Naive B cell (primary cell): ENCODE data around the gene WNT10A. TPM values are rescaled to one million over a fixed set of nuclear protein-coding genes. Genes with fewer than 3 reads are reported as not detected.

ENCODE experiments used
- ATAC-seq, 2 donors: fragments of 150-1000 bp; cut with Tn5 transposase; 2 replicates each; pipeline ENCODE4 v1.10.0; 2021; ENCODE audit warnings: low read depth in 2 of 2, mild to moderate bottlenecking in 2 of 2, moderate library complexity in 2 of 2
- DNase-seq: peaks from one replicate; pipeline ENCODE4 v3.0.0; 2022
- H3K27ac Mint-ChIP-seq, 6 donors: one replicate each; pipeline ENCODE4 v1.8.0; 2020 to 2022; ENCODE audit warnings: mild to moderate bottlenecking in 6 of 6, mixed read lengths in 6 of 6, moderate library complexity in 5 of 6, inconsistent platforms in 2 of 6
- H3K27me3 Mint-ChIP-seq, 3 donors: one replicate each; pipeline ENCODE4 v1.8.0; 2021 to 2022; ENCODE audit warnings: mixed read lengths in 3 of 3, mild to moderate bottlenecking in 1 of 3
- H3K36me3 Mint-ChIP-seq, 2 donors: one replicate each; pipeline ENCODE4 v1.8.0; 2020 to 2022; ENCODE audit warnings: mixed read lengths in 2 of 2, inconsistent platforms in 1 of 2, mild to moderate bottlenecking in 1 of 2
- H3K4me1 Mint-ChIP-seq, 3 donors: one replicate each; pipeline ENCODE4 v1.8.0; 2020 to 2022; ENCODE audit warnings: mixed read lengths in 3 of 3, inconsistent platforms in 1 of 3, mild to moderate bottlenecking in 1 of 3, moderate library complexity in 1 of 3
- H3K4me3 Mint-ChIP-seq, 8 donors: one replicate each; pipeline ENCODE4 v1.8.0; 2020 to 2022; ENCODE audit warnings: mild to moderate bottlenecking in 8 of 8, mixed read lengths in 8 of 8, moderate library complexity in 8 of 8, inconsistent platforms in 2 of 8
- H3K9me3 Mint-ChIP-seq, 7 donors: one replicate each; pipeline ENCODE4 v1.8.0; 2020 to 2022; ENCODE audit warnings: mixed read lengths in 7 of 7, mild to moderate bottlenecking in 5 of 7, inconsistent platforms in 2 of 7, moderate library complexity in 1 of 7
- polyA plus RNA-seq, 6 donors: library from polyadenylated mRNA; unstranded; fragments of 300-500 nt; fragmentation: Illumina TruSeq; gene quantifications; one replicate each; pipeline ENCODE4 v1.2.3, GENCODE V29; 2021; ENCODE audit warnings: low read depth in 6 of 6

WNT10A gene
- polyA plus RNA-seq, 6 donors from 2014 or later: 6.4 to 23.9 (median 10.7) TPM

DNA sequence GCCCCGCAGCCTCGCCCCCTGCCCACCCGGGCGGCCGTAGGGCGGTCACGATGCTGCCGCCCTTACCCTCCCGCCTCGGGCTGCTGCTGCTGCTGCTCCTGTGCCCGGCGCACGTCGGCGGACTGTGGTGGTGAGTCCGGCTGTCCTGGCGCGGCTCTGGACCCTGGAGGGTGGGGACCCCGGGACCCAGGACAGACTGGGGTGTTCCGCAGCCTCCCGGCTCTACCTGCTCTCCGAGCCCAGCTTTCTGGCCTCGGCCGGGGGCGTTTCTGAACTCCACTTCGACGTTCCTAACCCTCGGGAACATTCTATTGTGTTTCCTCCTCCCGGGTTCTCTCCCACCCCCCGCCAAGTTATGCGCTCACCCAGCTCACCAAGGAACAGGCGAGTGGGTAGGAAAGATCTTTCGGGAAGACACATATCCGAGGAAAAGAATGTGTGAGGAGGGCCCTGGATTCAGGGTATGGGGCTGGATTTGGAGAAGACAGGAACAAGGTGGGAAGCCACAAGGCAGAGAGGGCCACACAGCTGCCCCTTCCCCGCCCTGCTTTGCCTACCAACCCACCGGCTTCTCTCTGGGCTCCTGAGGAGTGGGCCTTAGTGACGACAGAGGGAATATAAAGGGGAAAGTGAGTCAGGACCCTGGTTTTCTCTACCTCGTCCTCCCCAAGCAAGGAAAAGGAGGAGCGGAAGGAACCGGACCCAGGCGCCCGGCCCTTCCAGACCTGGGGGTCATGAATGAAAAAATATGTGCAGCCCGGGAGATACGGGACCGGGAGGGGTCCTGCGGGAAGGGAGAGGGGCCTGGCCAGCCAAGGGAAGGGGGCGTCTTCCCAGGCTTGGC is 20.4 kb upstream of the WNT10A start:
- DNase-seq (no peak), ATAC-seq (peak in 1 of 2 donors; percentile 13)
- H3K36me3 Mint-ChIP-seq: peaks cover 0 to 6% of the 10 kb centered on the region in 2 donors
- H3K9me3 Mint-ChIP-seq: no peaks in the 10 kb centered on the region
- peaks cover 75 to 95% (median 94%) of the 10 kb centered on the region in 3 donors for H3K27me3 Mint-ChIP-seq
- H3K27ac Mint-ChIP-seq: peak overlapping the region in 1 of 6 donors; percentile 84
- H3K4me1 Mint-ChIP-seq: peaks cover 24 to 28% (median 27%) of the 10 kb centered on the region in 3 donors
- peak overlapping the region; percentile 64 to 89 (median 82) for H3K4me3 Mint-ChIP-seq

DNA sequence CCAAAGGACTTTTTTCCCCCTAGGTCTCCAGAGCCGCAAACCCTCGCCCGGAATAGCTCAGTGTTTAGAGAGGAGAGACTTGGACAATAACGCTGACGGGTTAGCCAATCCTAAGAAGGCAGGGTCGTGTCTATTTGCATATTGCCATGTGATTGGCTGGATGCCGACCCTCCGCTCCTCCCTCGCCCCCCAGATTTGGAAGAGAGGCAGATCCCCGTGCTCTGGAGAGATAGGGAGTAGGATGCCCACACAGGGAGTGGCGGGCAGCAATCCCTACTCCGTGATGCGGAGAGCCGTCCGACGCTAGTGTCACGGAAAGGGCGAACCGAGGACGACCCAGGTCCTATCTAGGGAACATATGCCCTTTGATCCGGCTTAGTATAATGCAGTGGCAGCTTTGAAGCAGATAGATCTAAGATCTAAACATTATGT is 19.7 kb upstream of the WNT10A start:
- Mint-ChIP-seq H3K27ac (no peak overlapping the region), H3K4me3 (peak overlapping the region in 6 of 8 donors; percentile 3 to 84 (median 64)), H3K36me3 (peaks cover 0 to 6% of the 10 kb centered on the region in 2 donors), H3K27me3 (peaks cover 67 to 95% (median 92%) of the 10 kb centered on the region in 3 donors), H3K4me1 (peaks cover 24 to 28% (median 27%) of the 10 kb centered on the region in 3 donors), H3K9me3 (no peaks in the 10 kb centered on the region)
- ATAC-seq (peak; percentile 13 to 26), DNase-seq (no peak)

DNA sequence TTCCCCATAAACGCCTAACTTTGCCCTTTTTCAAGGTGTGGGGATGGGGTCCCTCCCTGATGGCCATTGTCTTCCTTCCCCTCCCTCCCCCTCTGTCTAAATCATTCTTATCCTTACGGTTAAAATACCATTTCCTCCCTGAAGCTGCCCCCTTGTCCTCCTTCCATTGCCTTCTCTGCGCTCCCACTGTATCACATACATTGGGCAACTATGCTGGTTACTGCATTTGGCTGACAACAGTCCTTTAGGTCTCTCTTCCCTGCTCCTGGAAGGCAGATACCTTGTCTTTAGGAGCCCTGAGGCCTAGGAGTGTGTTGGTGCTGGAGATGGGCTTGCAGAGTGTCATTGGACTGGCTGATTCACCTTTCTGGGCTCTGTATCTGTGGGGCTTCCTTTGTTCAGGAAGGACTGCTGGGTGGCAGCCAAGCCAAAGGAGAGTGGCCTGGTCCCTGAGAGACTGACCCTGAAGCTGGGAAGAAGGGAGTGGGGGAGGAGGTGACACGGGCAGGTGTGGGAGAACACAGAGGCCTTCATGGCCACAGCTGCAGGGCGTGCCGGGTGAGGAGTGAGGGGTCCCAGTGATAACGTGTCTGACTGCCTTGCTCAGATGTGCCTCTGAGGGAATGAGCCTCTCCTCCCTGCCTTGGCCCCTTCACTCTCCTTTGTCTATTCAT is 18.9 kb upstream of the WNT10A start:
- peaks cover 0 to 6% of the 10 kb centered on the region in 2 donors for H3K36me3 Mint-ChIP-seq
- H3K4me1 Mint-ChIP-seq: peaks cover 24 to 28% (median 27%) of the 10 kb centered on the region in 3 donors
- DNase-seq (no peak), ATAC-seq (no peak)
- H3K9me3 Mint-ChIP-seq: no peaks in the 10 kb centered on the region
- H3K27me3 Mint-ChIP-seq: peaks cover 64 to 95% (median 92%) of the 10 kb centered on the region in 3 donors
- no peak overlapping the region for H3K27ac Mint-ChIP-seq
- H3K4me3 Mint-ChIP-seq: peak overlapping the region in 2 of 8 donors; percentile 48 to 64

DNA sequence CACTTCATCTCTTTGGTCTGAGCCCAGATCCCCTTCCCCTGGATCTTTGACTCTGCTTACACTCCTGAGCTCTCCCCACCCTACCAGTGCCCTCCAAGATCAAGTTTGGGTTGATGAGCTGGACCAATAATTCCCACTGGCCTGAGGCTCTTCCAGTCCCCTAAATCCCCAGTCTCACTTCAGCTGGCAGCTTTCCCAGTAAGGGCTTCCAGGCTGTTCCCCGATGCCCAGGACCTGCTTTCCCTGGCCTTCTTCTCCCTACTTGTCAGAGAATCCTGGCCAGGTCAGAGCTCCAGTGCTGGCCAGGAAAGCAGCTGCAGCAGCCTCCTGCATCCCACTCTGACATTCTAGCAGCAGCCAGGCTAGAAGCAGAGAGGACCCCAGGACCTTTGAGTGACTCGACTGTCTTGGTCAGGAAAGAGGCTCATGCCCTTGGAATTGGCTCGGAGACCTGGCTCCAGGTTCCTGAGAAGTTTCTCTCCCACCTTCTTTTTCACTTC is 17.6 kb upstream of the WNT10A start:
- DNase-seq: no peak
- Mint-ChIP-seq H3K4me1 (peaks cover 24 to 27% (median 27%) of the 10 kb centered on the region in 3 donors), H3K27me3 (peaks cover 60 to 94% (median 86%) of the 10 kb centered on the region in 3 donors), H3K9me3 (no peaks in the 10 kb centered on the region), H3K36me3 (peaks cover 0 to 6% of the 10 kb centered on the region in 2 donors), H3K4me3 (no peak overlapping the region), H3K27ac (no peak overlapping the region)
- ATAC-seq: no peak

DNA sequence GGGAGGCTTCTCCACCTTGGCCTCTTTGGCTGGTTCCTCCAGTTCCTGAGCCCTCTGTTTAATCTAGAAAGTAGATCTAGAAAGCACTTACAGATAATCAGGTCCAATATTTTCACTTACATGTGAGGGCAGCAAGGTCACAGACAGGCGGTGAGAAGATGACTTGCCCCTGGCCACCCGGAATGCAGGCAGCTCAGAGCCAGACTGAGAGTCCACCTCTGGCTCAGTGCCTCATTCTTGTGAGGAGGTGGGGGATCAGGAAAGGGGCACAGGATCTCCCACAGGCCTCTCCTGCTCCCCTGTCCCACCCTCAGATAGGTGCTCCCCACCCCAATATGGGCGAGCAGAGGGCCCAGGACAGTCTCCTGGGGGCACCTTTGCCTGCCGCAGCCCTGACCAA is 15.3 kb upstream of the WNT10A start:
- Mint-ChIP-seq H3K9me3 (no peaks in the 10 kb centered on the region), H3K27me3 (peaks cover 61 to 89% (median 67%) of the 10 kb centered on the region in 3 donors), H3K4me3 (no peak overlapping the region), H3K4me1 (peaks cover 8 to 14% (median 11%) of the 10 kb centered on the region in 3 donors), H3K36me3 (peaks cover 0 to under 1% of the 10 kb centered on the region in 2 donors), H3K27ac (no peak overlapping the region)
- ATAC-seq (no peak), DNase-seq (no peak)

DNA sequence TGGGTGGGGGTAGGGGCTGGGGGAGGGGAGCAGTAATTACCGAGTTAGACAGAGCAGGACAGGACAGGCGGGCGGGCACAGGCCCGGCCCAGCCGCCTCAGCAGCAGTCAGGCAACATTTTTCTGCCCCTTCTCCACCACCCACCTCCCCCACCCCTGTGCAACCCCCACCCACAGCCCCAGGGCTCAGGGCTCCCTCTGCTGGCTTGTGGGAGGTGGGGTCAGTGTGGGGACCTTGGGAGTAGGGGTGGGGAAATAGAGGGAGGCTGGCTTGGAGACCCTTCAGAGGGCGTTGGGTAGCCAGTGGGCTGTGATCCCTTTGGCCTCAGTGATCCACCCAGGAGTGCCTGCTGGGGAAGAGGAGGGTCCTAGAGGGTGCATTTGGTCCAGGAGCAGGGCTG is 14.7 kb upstream of the WNT10A start:
- no peak for DNase-seq
- Mint-ChIP-seq H3K27me3 (peaks cover 61 to 83% (median 62%) of the 10 kb centered on the region in 3 donors), H3K36me3 (no peaks in the 10 kb centered on the region), H3K9me3 (no peaks in the 10 kb centered on the region), H3K27ac (no peak overlapping the region), H3K4me1 (peaks cover 7 to 15% (median 8%) of the 10 kb centered on the region in 3 donors), H3K4me3 (peak overlapping the region in 1 of 8 donors; percentile 76)
- ATAC-seq: no peak

DNA sequence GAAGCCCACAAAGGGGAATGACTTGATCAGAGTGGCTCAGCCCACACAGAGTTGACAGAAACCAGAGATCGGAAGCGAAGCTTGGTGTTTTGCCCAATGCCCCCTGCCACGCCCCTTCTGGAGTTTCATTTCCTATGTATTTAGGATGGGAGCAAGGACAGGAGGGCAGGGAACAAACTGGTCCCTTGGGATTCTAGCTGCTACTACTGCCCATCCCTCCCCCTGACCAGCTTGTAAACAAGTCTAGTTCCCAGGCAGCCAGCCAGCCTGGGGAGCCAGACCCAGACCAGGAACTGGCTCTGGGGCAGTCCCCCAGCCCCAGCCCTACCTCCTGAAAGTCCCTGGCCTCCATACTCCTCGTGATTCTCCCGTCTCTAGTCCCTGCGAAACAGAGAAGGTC is 12.8 kb upstream of the WNT10A start:
- Mint-ChIP-seq H3K27me3 (peaks cover 59 to 83% (median 59%) of the 10 kb centered on the region in 3 donors), H3K36me3 (no peaks in the 10 kb centered on the region), H3K4me3 (no peak overlapping the region), H3K4me1 (peaks cover 15 to 22% (median 21%) of the 10 kb centered on the region in 3 donors), H3K27ac (peak overlapping the region in 1 of 6 donors; percentile 76), H3K9me3 (no peaks in the 10 kb centered on the region)
- ATAC-seq: no peak
- no peak for DNase-seq

DNA sequence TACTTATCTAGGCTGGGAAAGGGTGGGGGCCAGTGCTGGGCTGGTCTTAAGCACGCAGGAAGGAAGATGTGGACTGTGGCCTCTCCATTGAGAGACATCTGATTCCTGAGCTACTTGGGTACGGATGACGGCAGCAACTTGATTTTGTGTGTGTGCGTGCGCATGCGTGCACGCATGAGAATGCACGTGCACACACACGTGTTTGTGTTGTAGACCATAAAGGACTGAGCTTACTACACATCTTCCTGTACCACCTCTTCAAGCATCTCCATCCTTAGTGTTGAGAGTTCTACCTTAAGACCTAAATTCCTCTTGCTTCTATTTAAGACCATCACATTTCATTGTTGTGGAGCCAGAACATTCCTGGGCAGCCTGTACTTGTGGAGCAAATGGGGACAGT is 11.6 kb upstream of the WNT10A start:
- H3K27ac Mint-ChIP-seq: peak overlapping the region in 1 of 6 donors; percentile 68
- H3K9me3 Mint-ChIP-seq: no peaks in the 10 kb centered on the region

DNA sequence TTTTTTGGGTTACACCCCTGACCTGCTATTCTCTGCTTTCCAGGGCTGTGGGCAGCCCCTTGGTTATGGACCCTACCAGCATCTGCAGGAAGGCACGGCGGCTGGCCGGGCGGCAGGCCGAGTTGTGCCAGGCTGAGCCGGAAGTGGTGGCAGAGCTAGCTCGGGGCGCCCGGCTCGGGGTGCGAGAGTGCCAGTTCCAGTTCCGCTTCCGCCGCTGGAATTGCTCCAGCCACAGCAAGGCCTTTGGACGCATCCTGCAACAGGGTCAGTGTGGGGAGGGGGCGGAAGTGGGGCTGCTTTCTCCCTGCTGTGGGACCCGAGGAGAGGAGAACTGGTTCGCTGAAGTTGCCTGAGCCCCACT is 9.7 kb upstream of the WNT10A start:
- peaks cover 23 to 30% (median 29%) of the 10 kb centered on the region in 3 donors for H3K4me1 Mint-ChIP-seq
- ATAC-seq: peak in 1 of 2 donors; percentile 5
- no peak for DNase-seq
- peak overlapping the region; percentile 76 to 93 (median 86) for H3K4me3 Mint-ChIP-seq
- no peaks in the 10 kb centered on the region for H3K9me3 Mint-ChIP-seq
- H3K27me3 Mint-ChIP-seq: peaks cover 41 to 59% (median 57%) of the 10 kb centered on the region in 3 donors
- H3K27ac Mint-ChIP-seq: peak overlapping the region in 2 of 6 donors; percentile 20 to 49
- no peaks in the 10 kb centered on the region for H3K36me3 Mint-ChIP-seq

More for the DNA sequence above, 11.6 kb upstream of the WNT10A start:
- ATAC-seq: no peak
- Mint-ChIP-seq H3K4me3 (peak overlapping the region in 2 of 8 donors; percentile 64 to 85), H3K27me3 (peaks cover 48 to 78% (median 53%) of the 10 kb centered on the region in 3 donors), H3K36me3 (no peaks in the 10 kb centered on the region), H3K4me1 (peaks cover 20 to 30% (median 25%) of the 10 kb centered on the region in 3 donors)
- no peak for DNase-seq

DNA sequence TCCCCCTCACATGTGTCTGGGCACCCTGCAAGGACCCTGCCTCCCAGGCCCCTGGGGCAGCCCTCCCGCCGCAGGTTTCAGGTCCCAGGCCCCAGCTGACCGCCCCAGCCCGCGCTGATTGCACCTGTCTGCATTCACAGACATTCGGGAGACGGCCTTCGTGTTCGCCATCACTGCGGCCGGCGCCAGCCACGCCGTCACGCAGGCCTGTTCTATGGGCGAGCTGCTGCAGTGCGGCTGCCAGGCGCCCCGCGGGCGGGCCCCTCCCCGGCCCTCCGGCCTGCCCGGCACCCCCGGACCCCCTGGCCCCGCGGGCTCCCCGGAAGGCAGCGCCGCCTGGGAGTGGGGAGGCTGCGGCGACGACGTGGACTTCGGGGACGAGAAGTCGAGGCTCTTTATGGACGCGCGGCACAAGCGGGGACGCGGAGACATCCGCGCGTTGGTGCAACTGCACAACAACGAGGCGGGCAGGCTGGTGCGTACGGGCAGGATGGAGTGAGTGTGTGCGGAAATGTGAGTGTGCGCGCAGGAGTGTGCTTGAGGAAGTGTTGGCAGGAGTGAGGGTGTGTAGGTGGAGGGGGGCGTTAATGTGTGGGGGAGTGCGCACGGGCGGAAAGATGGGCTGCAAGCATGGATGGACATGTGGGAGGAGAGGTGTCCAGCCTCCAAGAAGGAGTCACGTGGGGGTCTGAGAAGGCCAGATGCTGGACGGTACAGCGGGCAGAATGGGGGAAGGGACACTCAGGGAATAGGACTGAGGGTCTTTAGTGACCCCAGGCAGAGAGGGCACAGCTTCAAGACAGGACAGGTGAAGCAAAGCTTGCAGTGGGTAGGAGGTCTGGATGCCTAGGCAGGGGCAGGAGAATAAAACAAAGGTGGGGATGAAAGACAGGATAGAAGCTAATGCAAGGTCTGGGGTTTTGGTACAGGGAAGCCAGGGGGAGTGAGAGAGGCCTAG is 9.0 kb upstream of the WNT10A start:
- Mint-ChIP-seq H3K27me3 (peaks cover 35 to 57% (median 57%) of the 10 kb centered on the region in 3 donors), H3K27ac (peak overlapping the region; percentile 1 to 91 (median 78)), H3K4me1 (peaks cover 25 to 31% (median 31%) of the 10 kb centered on the region in 3 donors), H3K9me3 (no peaks in the 10 kb centered on the region), H3K36me3 (no peaks in the 10 kb centered on the region), H3K4me3 (peak overlapping the region; percentile 76 to 95 (median 92))
- no peak for DNase-seq
- ATAC-seq: peak; percentile 49 to 52

DNA sequence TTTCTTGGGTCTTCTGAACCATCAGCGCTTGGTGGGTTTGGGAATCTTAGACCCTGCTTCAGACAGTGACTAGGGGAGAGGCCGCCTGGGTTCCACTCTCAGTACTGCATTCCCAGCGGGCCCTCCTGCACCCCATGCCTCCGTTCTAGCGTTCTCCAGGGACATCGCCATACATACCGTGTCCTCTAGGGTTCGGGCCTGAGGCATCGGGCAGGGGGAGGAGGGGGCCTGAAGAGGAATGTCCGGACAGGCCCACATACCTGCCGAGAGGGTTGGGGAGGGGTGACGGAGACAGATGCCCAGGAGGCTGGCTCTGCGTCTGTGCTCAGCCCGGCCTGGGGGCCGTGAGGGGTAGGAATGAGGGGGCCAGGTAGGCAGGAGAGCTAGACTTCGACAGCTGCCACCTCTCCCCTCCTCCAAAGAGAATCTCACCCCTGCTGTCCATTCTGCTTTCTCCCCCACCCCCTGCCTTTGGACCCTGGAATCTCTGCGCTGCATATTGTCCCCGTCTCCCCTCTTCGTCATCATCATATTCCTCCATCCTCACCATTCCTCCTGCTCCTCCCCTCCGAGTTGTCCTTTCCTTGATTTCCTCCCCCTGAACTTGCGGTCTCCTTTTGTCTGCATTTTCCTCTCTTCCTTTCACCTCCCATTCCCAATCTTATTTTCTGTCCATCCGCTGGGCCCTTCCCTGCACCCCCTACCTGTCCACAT is 7.8 kb upstream of the WNT10A start:
- H3K27me3 Mint-ChIP-seq: peaks cover 27 to 51% (median 50%) of the 10 kb centered on the region in 3 donors
- no peaks in the 10 kb centered on the region for H3K36me3 Mint-ChIP-seq
- peak overlapping the region; percentile 76 to 94 (median 88) for H3K4me3 Mint-ChIP-seq
- DNase-seq (no peak), ATAC-seq (no peak)
- no peaks in the 10 kb centered on the region for H3K9me3 Mint-ChIP-seq
- H3K27ac Mint-ChIP-seq: peak overlapping the region in 3 of 6 donors; percentile 42 to 96 (median 81)
- H3K4me1 Mint-ChIP-seq: peaks cover 31 to 42% (median 40%) of the 10 kb centered on the region in 3 donors
